HepG2 (cell line): Measurements from ENCODE around the gene DUS2. TPM values are rescaled to one million over a fixed set of nuclear protein-coding genes. Genes with fewer than 3 reads are reported as not detected.

ENCODE experiments used
- DMAP1 ChIP-seq: IDR thresholded peaks from 2 replicates; pipeline ENCODE4 v1.6.1; 2016
- DPF2 ChIP-seq: sonication (generic); formaldehyde crosslinking; IDR thresholded peaks from 2 replicates; pipeline ENCODE4 v1.4.0; 2020; ENCODE audit warnings: mild to moderate bottlenecking, low read depth, missing genetic modification reagents, borderline replicate concordance
- FOXM1 ChIP-seq: sonication (generic); formaldehyde crosslinking; IDR thresholded peaks from 2 replicates; pipeline ENCODE4 v1.5.0; 2020; ENCODE audit warnings: missing genetic modification reagents
- HDAC1 ChIP-seq: sonication (generic); formaldehyde crosslinking; IDR thresholded peaks from 2 replicates; pipeline ENCODE4 v1.5.1; 2020; ENCODE audit warnings: mild to moderate bottlenecking, missing genetic modification reagents
- KLF16 ChIP-seq, 2 experiments: sonication (generic) in 1 of 2; formaldehyde crosslinking in 1 of 2; IDR thresholded peaks; 2 replicates each; pipeline versions ENCODE4 v1.6.1 to v1.8.0; 2016 to 2023; ENCODE audit warnings: missing genetic modification reagents in 2 of 2, missing compliant biosample characterization in 1 of 2
- NONO ChIP-seq, 2 experiments: fragments of 450-650 bp in 1 of 2; sonication (generic) in 1 of 2; formaldehyde crosslinking in 1 of 2; IDR thresholded peaks in 1 of 2; conservative IDR thresholded peaks in 1 of 2; 2 replicates each; pipeline versions ENCODE4 v1.6.1 to v1.8.0; 2017 to 2022; ENCODE audit warnings: mild to moderate bottlenecking in 1 of 2, missing genetic modification reagents in 1 of 2, moderate library complexity in 1 of 2
- RARA ChIP-seq: IDR thresholded peaks from 2 replicates; pipeline ENCODE4 v1.6.1; 2016; ENCODE audit warnings: missing genetic modification reagents, missing compliant biosample characterization
- RBM22 ChIP-seq: fragments of 200-400 bp; formaldehyde crosslinking; optimal IDR thresholded peaks from 2 replicates; pipeline ENCODE3; 2017; ENCODE audit warnings: mild to moderate bottlenecking, low read length, moderate library complexity
- SMAD9 ChIP-seq: sonication (generic); formaldehyde crosslinking; IDR thresholded peaks from 2 replicates; pipeline ENCODE4 v1.5.1; 2020; ENCODE audit warnings: mild to moderate bottlenecking, missing genetic modification reagents
- SP5 ChIP-seq: IDR thresholded peaks from 2 replicates; pipeline ENCODE4 v1.6.1; 2016; ENCODE audit warnings: low read depth, borderline replicate concordance
- ZC3H4 ChIP-seq: sonication (generic); formaldehyde crosslinking; IDR thresholded peaks from 2 replicates; pipeline ENCODE4 v1.4.0; 2020; ENCODE audit warnings: missing genetic modification reagents, borderline replicate concordance
- ZNF205 ChIP-seq: IDR thresholded peaks from 2 replicates; pipeline ENCODE4 v1.6.1; 2018; ENCODE audit warnings: missing biosample characterization, missing genetic modification reagents
- ZNF292 ChIP-seq: sonication (generic); formaldehyde crosslinking; IDR thresholded peaks from 2 replicates; pipeline ENCODE4 v1.8.1; 2022; ENCODE audit warnings: mild to moderate bottlenecking, low read depth, missing genetic modification reagents, borderline replicate concordance
- ZNF354B ChIP-seq: sonication (generic); formaldehyde crosslinking; IDR thresholded peaks from 2 replicates; pipeline ENCODE4 v1.8.0; 2022; ENCODE audit warnings: mild to moderate bottlenecking, missing genetic modification reagents
- ZNF558 ChIP-seq: sonication (generic); formaldehyde crosslinking; IDR thresholded peaks from 2 replicates; pipeline ENCODE4 v1.9.0; 2022; ENCODE audit warnings: mild to moderate bottlenecking, missing genetic modification reagents, borderline replicate concordance
- polyA plus RNA-seq, 8 experiments: library from polyadenylated mRNA; depleted of rRNA in 3 of 8; stranded (reverse) in 7 of 8; unstranded in 1 of 8; fragments of >200 nt; fragmentation: Illumina TruSeq in 4 of 8; extraction: Trizol in 4 of 8; gene quantifications; 2 replicates each; pipeline versions ENCODE4 v1.2.1 to v1.2.3, GENCODE V29; 2011 to 2016; ENCODE audit warnings: low read depth in 4 of 8, missing spikeins in 1 of 8, mixed read lengths in 1 of 8; ENCODE audit not compliant: insufficient read depth in 1 of 8
- total RNA-seq, 5 experiments: library from RNA; depleted of rRNA; stranded (reverse); fragments of >200 nt; fragmentation: Illumina TruSeq; extraction: Trizol; gene quantifications; 2 replicates each; pipeline ENCODE4 v1.2.3, GENCODE V29; 2016; ENCODE audit warnings: low read depth in 1 of 5
- TF ChIP-seq, protein P1 (sequence below), 2 experiments: sonication (generic) in 1 of 2; formaldehyde crosslinking in 1 of 2; IDR thresholded peaks; 2 replicates each; pipeline versions ENCODE4 v1.5.1 to v1.6.1; 2011 to 2020; ENCODE audit warnings: borderline replicate concordance in 1 of 2, low read depth in 1 of 2, low read length in 1 of 2, mild to moderate bottlenecking in 1 of 2, missing genetic modification reagents in 1 of 2, moderate library complexity in 1 of 2
- TF ChIP-seq, protein P2 (sequence below): sonication (generic); formaldehyde crosslinking; IDR thresholded peaks from 2 replicates; pipeline ENCODE4 v1.5.0; 2020; ENCODE audit warnings: missing genetic modification reagents
- TF ChIP-seq, protein P3 (sequence below): sonication (generic); formaldehyde crosslinking; IDR thresholded peaks from 2 replicates; pipeline ENCODE4 v1.4.0; 2020; ENCODE audit warnings: mild to moderate bottlenecking, missing genetic modification reagents
- TF ChIP-seq, protein P4 (sequence below): IDR thresholded peaks from 2 replicates; pipeline ENCODE4 v1.6.1; 2016; ENCODE audit warnings: low read depth, missing genetic modification reagents, missing compliant biosample characterization

Gene DUS2
- total and polyA plus RNA-seq, 2 of the 13 experiments (the other 11 are each of a cell fraction or from before 2014, with no cell fraction given), result 17.8 to 25.1 TPM

DNA sequence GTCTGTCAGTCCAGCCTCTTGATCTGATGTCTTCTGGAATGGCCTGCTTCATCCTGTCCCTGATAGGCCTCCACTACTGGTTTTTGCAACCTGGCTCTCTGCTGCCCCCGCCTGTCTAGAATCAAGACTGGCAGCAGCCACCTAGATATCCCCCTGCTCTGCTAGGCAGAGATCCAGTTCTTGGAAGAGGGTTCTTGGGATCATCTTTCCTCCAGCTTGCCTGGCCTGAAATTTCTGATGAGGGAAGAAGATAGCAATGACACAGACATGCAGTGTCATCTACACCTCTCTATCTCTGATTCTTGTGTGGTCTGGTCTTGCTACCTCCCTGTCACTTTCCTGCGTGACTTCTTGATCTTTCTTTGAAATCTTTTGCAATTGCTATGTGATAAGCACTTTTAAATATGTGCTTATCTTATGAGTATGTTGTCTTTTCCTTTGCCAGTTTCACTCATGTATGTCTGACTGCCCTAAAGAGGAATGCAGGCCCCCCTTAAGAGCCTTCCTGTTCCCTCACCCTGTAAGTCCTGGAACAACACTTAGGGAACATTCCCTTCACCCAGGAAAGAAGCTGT is 41.8 kb downstream of the DUS2 start (continued):
- TF ChIP-seq SP5 (no peak), ZC3H4 (CRISPR knock-in tag) (no peak), RARA (no peak), ZNF558 (no peak), ZNF292 (no peak), RBM22 (no peak), HDAC1 (CRISPR knock-in tag) (no peak), ZNF205 (CRISPR knock-in tag) (no peak), SMAD9 (CRISPR knock-in tag) (no peak), NONO (IDR thresholded peaks at IDR 0.05) (no peak), NONO (CRISPR knock-in tag; conservative IDR thresholded peaks at IDR 0.05) (no peak), DPF2 (CRISPR knock-in tag) (no peak), FOXM1 (CRISPR knock-in tag) (no peak), ZNF354B (CRISPR knock-in tag) (no peak), KLF16 (CRISPR knock-in tag; IDR thresholded peaks at IDR 0.05) (peak in 1 of 2 experiments; percentile 46; a peak in 1 of 4 replicates), DMAP1 (CRISPR knock-in tag) (no peak)
- TF ChIP-seq, protein P1, sequence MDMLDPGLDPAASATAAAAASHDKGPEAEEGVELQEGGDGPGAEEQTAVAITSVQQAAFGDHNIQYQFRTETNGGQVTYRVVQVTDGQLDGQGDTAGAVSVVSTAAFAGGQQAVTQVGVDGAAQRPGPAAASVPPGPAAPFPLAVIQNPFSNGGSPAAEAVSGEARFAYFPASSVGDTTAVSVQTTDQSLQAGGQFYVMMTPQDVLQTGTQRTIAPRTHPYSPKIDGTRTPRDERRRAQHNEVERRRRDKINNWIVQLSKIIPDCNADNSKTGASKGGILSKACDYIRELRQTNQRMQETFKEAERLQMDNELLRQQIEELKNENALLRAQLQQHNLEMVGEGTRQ (IDR thresholded peaks at IDR 0.05; ENCODE audit: low read depth, low read length), result no peak
- TF ChIP-seq, protein P1 (CRISPR knock-in tag; IDR thresholded peaks at IDR 0.05; ENCODE audit: borderline replicate concordance), result no peak
- TF ChIP-seq, protein P2, sequence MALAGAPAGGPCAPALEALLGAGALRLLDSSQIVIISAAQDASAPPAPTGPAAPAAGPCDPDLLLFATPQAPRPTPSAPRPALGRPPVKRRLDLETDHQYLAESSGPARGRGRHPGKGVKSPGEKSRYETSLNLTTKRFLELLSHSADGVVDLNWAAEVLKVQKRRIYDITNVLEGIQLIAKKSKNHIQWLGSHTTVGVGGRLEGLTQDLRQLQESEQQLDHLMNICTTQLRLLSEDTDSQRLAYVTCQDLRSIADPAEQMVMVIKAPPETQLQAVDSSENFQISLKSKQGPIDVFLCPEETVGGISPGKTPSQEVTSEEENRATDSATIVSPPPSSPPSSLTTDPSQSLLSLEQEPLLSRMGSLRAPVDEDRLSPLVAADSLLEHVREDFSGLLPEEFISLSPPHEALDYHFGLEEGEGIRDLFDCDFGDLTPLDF (CRISPR knock-in tag), result 0 out of 2 replicates have a peak, but pooled peaks have one; percentile 24
- TF ChIP-seq, protein P3, sequence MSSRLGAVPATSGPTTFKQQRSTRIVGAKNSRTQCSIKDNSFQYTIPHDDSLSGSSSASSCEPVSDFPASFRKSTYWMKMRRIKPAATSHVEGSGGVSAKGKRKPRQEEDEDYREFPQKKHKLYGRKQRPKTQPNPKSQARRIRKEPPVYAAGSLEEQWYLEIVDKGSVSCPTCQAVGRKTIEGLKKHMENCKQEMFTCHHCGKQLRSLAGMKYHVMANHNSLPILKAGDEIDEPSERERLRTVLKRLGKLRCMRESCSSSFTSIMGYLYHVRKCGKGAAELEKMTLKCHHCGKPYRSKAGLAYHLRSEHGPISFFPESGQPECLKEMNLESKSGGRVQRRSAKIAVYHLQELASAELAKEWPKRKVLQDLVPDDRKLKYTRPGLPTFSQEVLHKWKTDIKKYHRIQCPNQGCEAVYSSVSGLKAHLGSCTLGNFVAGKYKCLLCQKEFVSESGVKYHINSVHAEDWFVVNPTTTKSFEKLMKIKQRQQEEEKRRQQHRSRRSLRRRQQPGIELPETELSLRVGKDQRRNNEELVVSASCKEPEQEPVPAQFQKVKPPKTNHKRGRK (CRISPR knock-in tag), result no peak
- TF ChIP-seq, protein P4, sequence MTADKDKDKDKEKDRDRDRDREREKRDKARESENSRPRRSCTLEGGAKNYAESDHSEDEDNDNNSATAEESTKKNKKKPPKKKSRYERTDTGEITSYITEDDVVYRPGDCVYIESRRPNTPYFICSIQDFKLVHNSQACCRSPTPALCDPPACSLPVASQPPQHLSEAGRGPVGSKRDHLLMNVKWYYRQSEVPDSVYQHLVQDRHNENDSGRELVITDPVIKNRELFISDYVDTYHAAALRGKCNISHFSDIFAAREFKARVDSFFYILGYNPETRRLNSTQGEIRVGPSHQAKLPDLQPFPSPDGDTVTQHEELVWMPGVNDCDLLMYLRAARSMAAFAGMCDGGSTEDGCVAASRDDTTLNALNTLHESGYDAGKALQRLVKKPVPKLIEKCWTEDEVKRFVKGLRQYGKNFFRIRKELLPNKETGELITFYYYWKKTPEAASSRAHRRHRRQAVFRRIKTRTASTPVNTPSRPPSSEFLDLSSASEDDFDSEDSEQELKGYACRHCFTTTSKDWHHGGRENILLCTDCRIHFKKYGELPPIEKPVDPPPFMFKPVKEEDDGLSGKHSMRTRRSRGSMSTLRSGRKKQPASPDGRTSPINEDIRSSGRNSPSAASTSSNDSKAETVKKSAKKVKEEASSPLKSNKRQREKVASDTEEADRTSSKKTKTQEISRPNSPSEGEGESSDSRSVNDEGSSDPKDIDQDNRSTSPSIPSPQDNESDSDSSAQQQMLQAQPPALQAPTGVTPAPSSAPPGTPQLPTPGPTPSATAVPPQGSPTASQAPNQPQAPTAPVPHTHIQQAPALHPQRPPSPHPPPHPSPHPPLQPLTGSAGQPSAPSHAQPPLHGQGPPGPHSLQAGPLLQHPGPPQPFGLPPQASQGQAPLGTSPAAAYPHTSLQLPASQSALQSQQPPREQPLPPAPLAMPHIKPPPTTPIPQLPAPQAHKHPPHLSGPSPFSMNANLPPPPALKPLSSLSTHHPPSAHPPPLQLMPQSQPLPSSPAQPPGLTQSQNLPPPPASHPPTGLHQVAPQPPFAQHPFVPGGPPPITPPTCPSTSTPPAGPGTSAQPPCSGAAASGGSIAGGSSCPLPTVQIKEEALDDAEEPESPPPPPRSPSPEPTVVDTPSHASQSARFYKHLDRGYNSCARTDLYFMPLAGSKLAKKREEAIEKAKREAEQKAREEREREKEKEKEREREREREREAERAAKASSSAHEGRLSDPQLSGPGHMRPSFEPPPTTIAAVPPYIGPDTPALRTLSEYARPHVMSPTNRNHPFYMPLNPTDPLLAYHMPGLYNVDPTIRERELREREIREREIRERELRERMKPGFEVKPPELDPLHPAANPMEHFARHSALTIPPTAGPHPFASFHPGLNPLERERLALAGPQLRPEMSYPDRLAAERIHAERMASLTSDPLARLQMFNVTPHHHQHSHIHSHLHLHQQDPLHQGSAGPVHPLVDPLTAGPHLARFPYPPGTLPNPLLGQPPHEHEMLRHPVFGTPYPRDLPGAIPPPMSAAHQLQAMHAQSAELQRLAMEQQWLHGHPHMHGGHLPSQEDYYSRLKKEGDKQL (CRISPR knock-in tag), result 0 out of 2 replicates have a peak, but pooled peaks have one; percentile 10
